DND-41 (cell line): ENCODE measurements around the gene CCDC85C.

Source experiments
- CTCF ChIP-seq: IDR thresholded peaks from 2 replicates; pipeline ENCODE4 v1.5.1; 2012; ENCODE audit warnings: borderline replicate concordance, low read length, moderate library complexity, mild to moderate bottlenecking; ENCODE audit not compliant: poor library complexity, severe bottlenecking; ENCODE audit errors: extremely low read depth
- EZH2 ChIP-seq: IDR thresholded peaks from 3 replicates; pipeline ENCODE4 v1.6.1; 2012; ENCODE audit warnings: borderline replicate concordance, low read depth, mild to moderate bottlenecking, moderate library complexity, low read length, inconsistent platforms; ENCODE audit not compliant: severe bottlenecking

- no peak for TF ChIP-seq CTCF
- TF ChIP-seq EZH2 = no peak
Observed at GRCh38 chr14:99595034-99595433, 9.0 kb downstream of the CCDC85C start.
